ENCODE results near the gene OMP.

Gene OMP

DNA sequence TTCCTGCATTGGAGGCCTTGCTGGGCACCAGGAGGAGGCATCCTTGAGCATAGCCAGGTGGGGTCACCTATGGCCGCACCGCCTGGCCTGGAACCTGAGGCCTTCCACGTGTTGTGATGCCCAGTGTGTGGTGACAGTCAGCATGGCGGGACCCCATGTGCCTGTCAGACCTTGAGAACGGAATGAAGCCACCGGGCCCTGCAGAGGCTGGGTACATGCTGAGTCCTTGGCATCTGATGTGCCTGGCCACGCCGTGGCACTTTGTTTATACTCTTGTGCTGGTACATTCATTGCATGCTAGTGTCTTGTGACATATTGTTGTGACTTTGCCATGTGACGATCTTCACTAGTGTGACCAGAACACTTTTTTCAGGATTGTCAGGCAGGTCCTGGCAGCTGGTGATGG lies 16.9 kb downstream of the OMP start:
- FAIRE-seq: no peak
- no peak for DNase-seq (ENCODE audit: extremely low spot score, insufficient read length, low read depth)

DNA sequence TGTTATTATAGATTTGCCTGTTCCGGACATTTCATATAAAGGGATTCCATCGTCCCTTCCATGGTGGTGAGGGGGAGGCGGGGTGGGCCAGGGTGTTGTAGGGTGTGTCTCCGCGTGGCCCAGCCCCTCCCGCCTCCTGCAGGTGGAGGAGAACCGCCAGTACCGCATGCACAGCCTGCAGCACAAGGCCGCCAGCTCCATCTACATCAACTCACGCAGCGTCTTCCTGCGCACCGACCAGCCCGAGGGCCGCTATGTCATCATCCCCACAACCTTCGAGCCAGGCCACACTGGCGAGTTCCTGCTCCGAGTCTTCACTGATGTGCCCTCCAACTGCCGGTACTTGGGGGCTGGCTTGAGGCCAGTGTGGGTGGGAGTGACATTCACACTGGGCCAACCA lies 17.9 kb downstream of the OMP start:
- DNase-seq (ENCODE audit: extremely low spot score, insufficient read length, low read depth): no peak

DNA sequence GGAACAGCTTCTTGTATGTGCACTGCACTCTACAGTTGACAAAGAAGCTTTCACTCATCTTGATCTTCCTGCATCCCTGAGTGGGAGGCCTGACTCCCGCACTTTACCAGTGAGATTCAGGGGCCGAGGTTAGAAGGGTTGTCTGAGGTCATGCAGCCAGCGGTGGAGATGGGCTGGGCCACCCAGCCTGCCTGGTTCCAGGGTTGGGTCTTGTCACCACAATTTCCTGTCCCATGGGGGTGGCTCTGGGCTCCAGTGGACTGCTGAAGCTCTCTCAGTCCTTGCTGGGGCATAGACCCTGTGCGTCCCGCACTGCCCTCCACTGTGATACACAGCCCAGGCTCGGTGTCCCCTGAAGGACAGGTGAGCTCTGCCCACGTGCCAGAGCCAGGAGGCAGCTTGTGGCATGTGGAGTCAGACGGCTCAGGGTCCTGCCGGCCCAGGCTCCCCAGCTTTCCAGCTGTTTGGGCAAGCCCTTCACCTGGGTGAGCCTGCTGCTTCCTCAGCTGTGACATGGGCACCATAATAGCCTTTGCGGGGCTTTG lies 18.5 kb downstream of the OMP start:
- FAIRE-seq (no peak), DNase-seq (ENCODE audit: extremely low spot score, insufficient read length, low read depth) (no peak)

More for the DNA sequence above, 17.9 kb downstream of the OMP start:
- no peak for FAIRE-seq

DNA sequence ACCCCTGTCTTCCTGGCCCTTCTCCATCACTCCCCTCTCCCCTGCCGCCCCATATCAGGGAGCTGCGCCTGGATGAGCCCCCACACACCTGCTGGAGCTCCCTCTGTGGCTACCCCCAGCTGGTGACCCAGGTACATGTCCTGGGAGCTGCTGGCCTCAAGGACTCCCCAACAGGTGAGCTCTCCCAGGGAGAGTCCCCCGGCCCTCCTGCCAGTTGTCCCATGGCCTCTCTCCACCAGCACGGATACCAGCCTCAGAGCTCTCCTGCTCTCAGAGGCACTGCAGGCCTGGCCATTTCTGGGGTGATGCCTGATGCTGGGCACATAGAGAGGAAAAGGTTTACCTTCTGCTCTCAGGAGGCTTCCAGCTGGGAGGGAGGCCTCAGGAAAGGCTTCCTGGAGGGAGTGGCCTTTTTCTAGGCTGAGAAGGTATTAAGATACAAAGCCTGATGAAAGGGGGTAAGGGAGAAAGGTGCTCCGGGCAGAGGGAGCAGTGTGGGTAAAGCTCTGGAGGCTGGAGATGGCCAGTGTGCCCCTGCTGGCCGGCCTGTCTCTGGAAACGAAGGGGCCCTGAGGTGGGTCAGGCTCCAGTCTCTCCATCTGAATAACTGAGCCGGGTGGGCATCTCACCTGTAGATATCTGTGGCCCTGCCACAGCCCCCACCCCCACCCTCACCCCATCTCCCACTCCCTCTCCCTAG lies 19.4 kb downstream of the OMP start:
- DNase-seq (ENCODE audit: extremely low spot score, insufficient read length, low read depth) (no peak), FAIRE-seq (no peak)

DNA sequence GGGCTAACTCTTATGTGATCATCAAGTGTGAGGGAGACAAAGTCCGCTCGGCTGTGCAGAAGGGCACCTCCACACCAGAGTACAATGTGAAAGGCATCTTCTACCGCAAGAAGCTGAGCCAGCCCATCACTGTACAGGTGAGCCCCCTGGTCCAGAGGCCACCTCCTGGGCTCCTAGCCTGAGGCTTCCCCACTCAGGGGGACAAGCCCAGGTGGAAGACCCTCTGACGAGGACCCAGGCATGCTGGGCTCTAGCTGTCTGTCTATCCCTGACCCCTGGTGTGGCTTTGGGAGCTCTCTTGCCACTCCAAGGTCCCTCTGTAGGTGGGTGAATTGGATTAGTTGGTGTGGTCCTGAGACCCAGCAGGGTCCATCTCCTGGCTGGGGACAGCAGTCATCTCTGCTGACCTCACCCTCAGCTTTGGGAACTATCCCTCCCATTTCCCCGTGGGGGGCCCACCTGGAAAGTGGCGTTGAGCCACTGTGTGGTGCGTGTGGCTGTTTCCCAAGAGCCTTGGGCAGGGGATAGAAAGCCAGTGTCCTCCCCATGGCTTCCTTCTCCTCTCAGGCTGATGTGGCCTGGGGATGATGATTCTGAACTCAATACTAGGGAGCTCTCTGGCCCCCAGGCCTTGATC lies 20.1 kb downstream of the OMP start:
- FAIRE-seq (no peak), DNase-seq (ENCODE audit: extremely low spot score, insufficient read length, low read depth) (no peak)

DNA sequence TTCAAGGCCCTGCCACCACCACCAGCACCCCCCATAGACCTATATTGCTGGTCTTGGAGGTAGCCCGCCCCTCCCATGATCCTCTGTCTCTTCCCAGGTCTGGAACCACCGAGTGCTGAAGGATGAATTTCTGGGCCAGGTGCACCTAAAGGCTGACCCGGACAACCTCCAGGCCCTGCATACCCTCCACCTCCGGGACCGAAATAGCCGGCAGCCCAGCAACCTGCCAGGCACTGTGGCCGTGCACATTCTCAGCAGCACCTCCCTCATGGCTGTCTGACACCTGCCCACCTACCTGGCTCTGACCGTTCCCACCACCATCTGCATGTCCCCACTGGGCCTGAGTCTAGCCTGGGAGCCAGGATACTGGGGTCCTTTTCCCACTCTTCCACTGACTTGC lies 21.0 kb downstream of the OMP start:
- no peak for FAIRE-seq
- DNase-seq (ENCODE audit: extremely low spot score, insufficient read length, low read depth): no peak

DNA sequence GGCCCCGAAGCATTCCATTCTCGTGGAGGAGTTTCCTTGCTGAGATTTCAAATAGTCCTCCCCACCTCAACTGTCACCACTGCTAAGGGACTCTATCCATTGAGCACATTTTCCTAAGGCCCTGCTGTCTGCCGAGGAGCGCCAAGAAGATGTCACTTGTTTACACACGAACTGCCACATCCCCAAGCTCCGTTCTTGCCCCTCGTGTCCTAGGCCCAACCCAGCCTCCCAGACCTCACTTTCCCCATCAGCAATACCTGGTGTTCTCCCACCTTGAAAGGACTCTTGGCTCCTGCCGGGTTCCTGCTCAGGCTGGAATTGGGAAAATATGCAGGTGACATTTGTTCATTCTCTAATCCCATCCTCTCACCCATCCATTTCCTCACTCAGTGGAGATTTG lies 21.4 kb downstream of the OMP start:
- DNase-seq (ENCODE audit: extremely low spot score, insufficient read length, low read depth) (no peak), FAIRE-seq (no peak)

DNA sequence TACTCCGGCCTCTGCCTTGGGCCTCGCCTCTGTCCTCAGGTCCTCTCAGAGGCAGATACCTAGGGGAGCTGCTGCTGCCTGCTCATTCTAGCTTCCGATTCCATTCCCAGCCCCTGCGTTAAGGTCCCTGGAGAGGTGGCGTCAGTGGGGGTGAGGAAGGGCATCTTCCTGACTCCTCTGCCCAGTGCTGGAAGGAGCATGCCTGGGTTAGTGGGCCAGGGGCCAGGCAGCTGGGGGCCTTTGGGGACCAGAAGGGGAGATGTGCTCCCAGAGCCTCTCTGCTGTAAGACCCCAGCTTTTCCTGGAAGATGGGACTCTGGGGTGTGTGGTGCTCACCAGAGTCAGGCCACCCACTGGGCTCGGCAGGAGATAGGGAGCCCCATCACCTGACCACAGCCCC lies 21.8 kb downstream of the OMP start:
- DNase-seq (ENCODE audit: extremely low spot score, insufficient read length, low read depth) (no peak), FAIRE-seq (no peak)

DNA sequence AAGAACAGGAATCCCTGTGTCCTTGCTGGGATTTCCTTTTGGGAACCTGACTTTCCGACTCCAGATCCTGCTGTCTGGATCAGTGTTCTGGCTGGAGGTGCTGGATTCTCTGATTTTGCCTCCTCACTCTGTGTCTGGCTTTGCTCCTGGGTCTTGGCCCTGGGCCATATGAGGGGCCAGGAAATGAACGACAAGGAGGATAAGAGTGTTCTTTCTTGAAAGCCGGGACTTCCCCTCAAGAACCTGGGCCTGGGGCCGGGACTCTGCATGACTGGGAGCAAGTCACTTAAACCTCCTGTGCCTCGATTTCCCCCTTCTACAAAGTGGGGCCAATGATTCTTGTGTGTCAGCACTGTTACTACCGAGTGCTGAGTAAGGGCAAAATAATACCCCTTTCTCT lies 22.6 kb downstream of the OMP start:
- FAIRE-seq (no peak), DNase-seq (ENCODE audit: extremely low spot score, insufficient read length, low read depth) (no peak)

DNA sequence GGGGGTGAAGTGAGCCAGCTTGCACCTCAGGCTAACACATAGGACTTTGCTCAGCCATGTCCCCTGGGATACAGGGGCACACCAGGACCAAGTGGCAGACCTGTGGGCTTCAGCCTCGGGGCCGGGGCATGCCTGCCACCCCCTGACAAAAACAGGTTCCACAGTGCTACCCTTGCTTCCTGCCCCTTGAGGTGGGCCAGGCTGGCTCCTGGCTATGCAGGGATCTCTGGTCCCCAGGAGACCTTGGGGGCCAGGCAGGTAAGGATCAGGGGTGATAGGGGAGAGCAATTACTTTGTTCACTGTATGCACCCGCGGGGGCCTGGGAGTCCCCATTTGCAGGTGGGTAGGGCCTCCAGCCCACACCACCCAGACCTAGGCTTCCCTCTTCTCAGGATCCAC lies 23.1 kb downstream of the OMP start:
- FAIRE-seq (no peak), DNase-seq (ENCODE audit: extremely low spot score, insufficient read length, low read depth) (no peak)

DNA sequence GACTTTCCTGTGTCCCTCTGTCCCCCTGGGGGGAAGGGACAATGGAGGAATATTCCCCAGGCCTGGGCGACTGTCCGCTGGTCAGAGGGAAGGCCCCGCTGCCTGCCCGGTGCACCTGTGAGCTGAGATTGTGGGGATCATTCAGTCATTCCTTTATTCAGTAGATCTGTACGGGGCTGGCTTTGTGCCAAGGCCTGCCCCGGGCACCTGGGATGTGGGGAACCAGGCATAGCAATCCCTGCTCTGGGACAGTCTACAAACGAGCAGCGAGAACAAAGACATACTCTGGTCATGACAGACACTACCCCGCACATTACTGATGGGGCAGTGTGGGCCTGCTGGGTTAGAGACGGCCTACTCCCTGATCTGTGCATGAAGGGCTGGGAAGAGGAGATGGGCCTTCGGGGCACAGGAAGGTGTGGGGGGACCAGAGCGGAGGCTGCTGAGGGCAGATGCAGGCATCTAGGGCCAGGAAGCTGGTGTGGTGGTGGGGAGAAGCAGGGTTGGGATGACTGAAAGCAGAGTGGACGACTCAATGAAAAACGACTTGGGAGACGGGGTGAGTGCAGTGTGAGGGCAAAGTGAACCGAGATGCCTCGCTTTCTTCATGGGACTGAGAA lies 23.6 kb downstream of the OMP start:
- FAIRE-seq: no peak
- DNase-seq (ENCODE audit: extremely low spot score, insufficient read length, low read depth): no peak

DNA sequence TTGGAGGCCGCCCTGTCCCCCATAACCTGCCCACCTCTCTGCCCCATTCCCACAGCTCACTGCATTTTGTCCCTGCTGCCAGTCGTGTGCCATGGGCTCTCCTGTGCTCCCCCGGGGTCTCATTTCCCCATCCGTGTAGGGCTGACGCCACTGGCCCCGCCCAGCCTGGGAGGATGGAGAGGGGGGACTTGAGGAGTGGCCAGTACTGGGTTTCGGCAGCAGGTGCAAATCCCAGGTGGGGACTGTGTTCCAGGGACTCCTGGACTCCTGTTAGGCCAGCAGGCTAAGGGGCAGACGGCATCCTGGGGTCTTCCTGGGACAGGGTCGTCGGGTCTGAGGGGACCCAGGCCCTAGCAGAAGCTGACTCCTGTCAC lies 24.2 kb downstream of the OMP start:
- FAIRE-seq (no peak), DNase-seq (ENCODE audit: extremely low spot score, insufficient read length, low read depth) (no peak)

DNA sequence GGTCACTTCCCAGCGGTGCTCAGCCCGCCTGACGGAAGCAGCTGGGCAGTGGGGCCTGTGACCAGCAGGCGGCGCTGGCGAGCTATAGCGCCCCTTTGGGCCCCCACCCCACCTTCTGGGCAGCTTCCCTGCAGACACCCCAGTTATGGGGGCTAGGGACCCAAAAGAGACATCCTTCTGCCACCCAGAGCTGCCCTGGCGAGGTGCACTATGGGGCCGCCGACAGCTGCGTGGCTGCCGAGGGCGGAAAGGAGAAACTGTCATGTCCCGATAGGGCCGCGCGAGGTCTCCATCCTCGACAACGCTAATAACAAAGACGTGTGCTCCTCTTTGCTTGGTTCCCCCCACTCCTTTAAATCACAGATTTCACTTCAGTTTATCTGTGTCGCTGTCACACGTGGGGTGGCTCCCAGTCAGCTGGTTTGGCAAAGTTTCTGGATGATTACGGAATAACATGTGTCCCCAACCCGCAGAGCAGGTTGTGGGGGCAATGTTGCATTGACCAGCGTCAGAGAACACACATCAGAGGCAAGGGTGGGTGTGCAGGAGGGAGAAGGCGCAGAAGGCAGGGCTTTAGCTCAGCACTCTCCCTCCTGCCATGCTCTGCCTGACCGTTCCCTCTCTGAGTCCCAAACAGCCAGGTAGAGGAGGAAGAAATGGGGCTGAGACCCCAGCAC lies 24.7 kb downstream of the OMP start:
- peak; percentile 45 for DNase-seq (ENCODE audit: extremely low spot score, insufficient read length, low read depth)
- no peak for FAIRE-seq

DNA sequence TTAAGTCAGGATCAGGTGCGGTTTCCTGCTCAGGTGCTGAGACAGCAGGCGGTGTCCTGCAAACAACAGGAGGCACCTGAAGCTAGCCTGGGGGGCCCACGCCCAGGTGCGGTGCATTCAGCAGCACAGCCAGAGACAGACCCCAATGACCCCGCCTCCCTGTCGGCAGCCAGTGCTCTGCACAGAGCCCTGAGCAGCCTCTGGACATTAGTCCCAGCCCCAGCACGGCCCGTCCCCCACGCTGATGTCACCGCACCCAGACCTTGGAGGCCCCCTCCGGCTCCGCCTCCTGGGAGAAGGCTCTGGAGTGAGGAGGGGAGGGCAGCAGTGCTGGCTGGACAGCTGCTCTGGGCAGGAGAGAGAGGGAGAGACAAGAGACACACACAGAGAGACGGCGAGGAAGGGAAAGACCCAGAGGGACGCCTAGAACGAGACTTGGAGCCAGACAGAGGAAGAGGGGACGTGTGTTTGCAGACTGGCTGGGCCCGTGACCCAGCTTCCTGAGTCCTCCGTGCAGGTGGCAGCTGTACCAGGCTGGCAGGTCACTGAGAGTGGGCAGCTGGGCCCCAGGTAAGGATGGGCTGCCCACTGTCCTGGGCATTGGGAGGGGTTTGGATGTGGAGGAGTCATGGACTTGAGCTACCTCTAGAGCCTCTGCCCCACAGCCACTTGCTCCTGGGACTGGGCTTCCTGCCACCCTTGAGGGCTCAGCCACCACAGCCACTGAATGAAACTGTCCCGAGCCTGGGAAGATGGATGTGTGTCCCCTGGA lies 25.5 kb downstream of the OMP start, which contains the start of gene MYO7A:
TSS of gene MYO7A (plus strand) at position 327 of the 772 bp plus-strand sequence. CDS start 2,389 bp downstream, outside the sequence.
- no peak for DNase-seq (ENCODE audit: extremely low spot score, insufficient read length, low read depth)

DNA sequence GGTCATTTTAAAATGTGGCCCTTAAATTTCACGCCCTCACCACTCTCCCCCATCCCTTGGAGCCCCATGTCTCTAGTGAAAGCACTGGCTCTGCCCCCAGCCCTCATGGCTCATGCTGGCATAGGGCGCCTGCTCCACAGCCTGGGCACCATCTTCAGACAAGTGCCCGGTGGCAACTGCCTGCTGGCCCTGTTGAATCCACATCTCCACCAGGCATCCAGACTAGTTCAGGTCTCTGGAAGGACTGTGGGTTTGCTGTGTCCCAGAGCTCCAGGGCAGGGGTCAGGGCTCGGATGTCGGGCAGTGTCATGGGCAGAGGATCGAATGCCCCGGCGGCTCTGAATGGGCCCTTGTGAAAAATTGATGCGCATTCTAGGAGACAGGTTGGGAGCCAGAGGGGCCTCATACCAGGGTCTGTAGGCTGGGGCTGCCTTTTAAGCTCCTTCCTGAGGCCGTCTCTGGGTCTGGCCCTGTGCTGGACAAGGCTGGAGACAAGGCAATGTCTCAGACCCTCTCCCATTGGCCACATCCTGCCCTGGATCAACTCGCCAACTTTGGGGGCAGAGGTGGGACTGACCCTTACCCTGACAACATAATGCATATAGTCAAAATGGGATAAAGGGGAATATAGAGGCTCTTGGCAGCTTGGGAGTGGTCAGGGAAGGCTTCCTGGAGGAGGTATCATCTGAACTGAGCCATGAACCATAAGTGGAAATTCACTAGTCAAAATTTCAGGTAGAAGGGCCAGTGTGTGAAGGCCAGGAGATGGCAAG lies 26.6 kb downstream of the OMP start:
- DNase-seq (ENCODE audit: extremely low spot score, insufficient read length, low read depth) (no peak), FAIRE-seq (no peak)

More for the DNA sequence above, 25.5 kb downstream of the OMP start, which contains the start of gene MYO7A:
- no peak for FAIRE-seq

DNA sequence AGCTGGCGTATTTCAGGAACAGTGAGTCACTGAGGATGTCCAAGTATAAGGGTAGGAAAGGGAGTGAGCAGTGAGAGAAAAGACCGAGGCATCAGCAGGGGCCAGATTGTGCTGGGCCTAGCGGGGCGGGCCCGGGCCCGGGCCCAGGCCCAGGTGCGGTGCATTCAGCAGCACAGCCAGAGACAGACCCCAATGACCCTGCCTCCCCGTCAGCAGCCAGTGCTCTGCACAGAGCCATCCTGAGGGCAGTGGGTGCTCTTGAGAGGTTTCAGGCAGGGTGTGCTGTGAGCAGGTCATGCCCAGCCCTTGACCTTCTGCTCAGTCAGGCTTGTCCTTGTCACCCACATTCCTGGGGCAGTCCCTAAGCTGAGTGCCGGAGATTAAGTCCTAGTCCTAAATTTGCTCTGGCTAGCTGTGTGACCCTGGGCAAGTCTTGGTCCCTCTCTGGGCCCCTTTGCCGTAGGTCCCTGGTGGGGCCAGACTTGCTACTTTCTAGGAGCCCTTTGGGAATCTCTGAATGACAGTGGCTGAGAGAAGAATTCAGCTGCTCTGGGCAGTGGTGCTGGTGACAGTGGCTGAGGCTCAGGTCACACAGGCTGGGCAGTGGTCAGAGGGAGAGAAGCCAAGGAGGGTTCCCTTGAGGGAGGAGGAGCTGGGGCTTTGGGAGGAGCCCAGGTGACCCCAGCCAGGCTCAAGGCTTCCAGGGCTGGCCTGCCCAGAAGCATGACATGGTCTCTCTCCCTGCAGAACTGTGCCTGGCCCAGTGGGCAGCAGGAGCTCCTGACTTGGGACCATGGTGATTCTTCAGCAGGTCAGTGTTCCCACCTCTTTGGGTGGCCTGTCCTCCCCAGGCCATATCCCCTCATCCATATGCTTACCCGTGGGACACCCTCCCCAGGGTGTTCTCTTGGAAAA lies 27.5 kb downstream of the OMP start:
- FAIRE-seq (no peak), DNase-seq (ENCODE audit: extremely low spot score, insufficient read length, low read depth) (no peak)

DNA sequence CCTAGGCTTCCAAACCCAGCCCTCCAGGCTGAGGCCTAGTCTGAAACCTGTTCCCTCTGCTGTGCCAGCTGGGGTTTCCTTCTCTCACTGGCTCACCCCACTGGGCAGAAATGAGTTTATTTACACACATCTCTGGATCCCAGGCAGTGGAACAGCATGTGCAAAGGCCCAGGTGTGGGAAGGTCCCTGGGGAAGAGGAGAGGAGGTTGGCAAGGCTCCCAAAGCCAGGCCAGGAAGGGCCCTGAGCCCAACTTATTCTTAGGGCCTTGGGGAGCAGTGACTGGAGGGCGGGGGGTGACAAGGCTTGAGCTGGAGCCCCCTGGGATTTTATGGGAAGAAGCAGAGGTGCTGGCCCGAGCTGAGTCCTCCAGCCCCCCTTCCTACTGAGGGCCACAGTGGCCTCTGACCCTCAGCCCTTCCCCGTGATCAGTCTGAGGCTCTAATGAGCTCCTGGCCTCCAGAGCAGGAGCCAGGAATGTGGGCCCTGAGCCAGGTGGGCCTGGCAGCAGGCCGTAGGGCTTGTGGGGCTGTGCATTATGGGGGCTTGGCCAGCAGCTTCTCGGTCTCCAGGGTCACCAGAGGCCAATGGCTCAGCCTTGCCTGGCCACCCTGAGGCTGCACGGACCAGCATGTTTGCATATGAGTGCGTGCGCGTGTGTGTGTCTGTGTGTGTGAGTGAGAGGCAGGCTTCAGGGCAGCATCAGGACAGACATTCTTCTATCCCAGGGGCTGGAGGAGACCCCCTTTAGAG lies 28.3 kb downstream of the OMP start:
- FAIRE-seq: no peak
- DNase-seq (ENCODE audit: extremely low spot score, insufficient read length, low read depth): no peak
